Measurements from ENCODE around the gene PLOD2. TPM values are rescaled to one million over a fixed set of nuclear protein-coding genes. Genes with fewer than 3 reads are reported as not detected.

The PLOD2 gene
- total RNA-seq, 1 donor from 2014 or later, result 23.7 TPM

GRCh38 chr3:146131616-146132410 lies 29.2 kb downstream of the PLOD2 start:
- Histone ChIP-seq H3K27me3 (no peaks in the 10 kb centered on the region), H3K27ac (no peak overlapping the region), H3K4me1 (peaks cover 4% of the 10 kb centered on the region), H3K4me3 (no peak overlapping the region), H3K9me3 (no peaks in the 10 kb centered on the region), H3K36me3 (no peaks in the 10 kb centered on the region)
- TF ChIP-seq CTCF (IDR thresholded peaks at IDR 0.05), result no peak
- no peak for DNase-seq
- intact Hi-C loops (cut with DNase I), result no loop called here
- ATAC-seq, result no peak

- no peak overlapping the region for H3K27ac ChIP-seq
- intact Hi-C loops (cut with DNase I), result no loop called here
- DNase-seq, result no peak
- no peak overlapping the region for H3K4me3 ChIP-seq
- H3K9me3 ChIP-seq, result no peaks in the 10 kb centered on the region
- no peak for ATAC-seq
- peaks cover 4% of the 10 kb centered on the region for H3K4me1 ChIP-seq
- H3K27me3 ChIP-seq, result no peaks in the 10 kb centered on the region
- H3K36me3 ChIP-seq, result no peaks in the 10 kb centered on the region
- TF ChIP-seq CTCF (IDR thresholded peaks at IDR 0.05), result no peak
Observed at GRCh38 chr3:146130881-146131371, 30.1 kb downstream of the PLOD2 start.

- H3K36me3 ChIP-seq, result no peaks in the 10 kb centered on the region
- H3K4me3 ChIP-seq, result no peak overlapping the region
- ATAC-seq (no peak), DNase-seq (no peak)
- no peak for TF ChIP-seq CTCF (IDR thresholded peaks at IDR 0.05)
- intact Hi-C loops (cut with DNase I), result no loop called here
- H3K4me1 ChIP-seq, result peaks cover 9% of the 10 kb centered on the region
- H3K27me3 ChIP-seq, result no peaks in the 10 kb centered on the region
- H3K9me3 ChIP-seq, result no peaks in the 10 kb centered on the region
- H3K27ac ChIP-seq, result no peak overlapping the region
Observed at GRCh38 chr3:146129750-146130149, 31.2 kb downstream of the PLOD2 start.

GRCh38 chr3:146128939-146129338 lies 32.0 kb downstream of the PLOD2 start:
- intact Hi-C loops (cut with DNase I), result no loop called here
- Histone ChIP-seq H3K27ac (no peak overlapping the region), H3K4me1 (peaks cover 12% of the 10 kb centered on the region), H3K9me3 (no peaks in the 10 kb centered on the region), H3K36me3 (no peaks in the 10 kb centered on the region), H3K4me3 (no peak overlapping the region), H3K27me3 (no peaks in the 10 kb centered on the region)
- no peak for ATAC-seq
- DNase-seq, result no peak
- TF ChIP-seq CTCF (IDR thresholded peaks at IDR 0.05), result no peak

- no peak for ATAC-seq
- H3K36me3 ChIP-seq, result no peaks in the 10 kb centered on the region
- H3K4me1 ChIP-seq, result peaks cover 12% of the 10 kb centered on the region
Observed at GRCh38 chr3:146128179-146128578, 32.8 kb downstream of the PLOD2 start.

More at GRCh38 chr3:146128179-146128578, 32.8 kb downstream of the PLOD2 start:
- H3K27ac ChIP-seq, result no peak overlapping the region
- DNase-seq, result no peak
- no peak overlapping the region for H3K4me3 ChIP-seq
- intact Hi-C loops (cut with DNase I), result no loop called here
- H3K27me3 ChIP-seq, result no peaks in the 10 kb centered on the region
- no peak for TF ChIP-seq CTCF (IDR thresholded peaks at IDR 0.05)
- H3K9me3 ChIP-seq, result no peaks in the 10 kb centered on the region

All from upper lobe of right lung (tissue), 1 donor.